ENCODE results near the gene SLC25A22.
A peak's percentile ranks its signal among the peaks of the same experiment; 100 is the strongest.

Gene SLC25A22

DNA sequence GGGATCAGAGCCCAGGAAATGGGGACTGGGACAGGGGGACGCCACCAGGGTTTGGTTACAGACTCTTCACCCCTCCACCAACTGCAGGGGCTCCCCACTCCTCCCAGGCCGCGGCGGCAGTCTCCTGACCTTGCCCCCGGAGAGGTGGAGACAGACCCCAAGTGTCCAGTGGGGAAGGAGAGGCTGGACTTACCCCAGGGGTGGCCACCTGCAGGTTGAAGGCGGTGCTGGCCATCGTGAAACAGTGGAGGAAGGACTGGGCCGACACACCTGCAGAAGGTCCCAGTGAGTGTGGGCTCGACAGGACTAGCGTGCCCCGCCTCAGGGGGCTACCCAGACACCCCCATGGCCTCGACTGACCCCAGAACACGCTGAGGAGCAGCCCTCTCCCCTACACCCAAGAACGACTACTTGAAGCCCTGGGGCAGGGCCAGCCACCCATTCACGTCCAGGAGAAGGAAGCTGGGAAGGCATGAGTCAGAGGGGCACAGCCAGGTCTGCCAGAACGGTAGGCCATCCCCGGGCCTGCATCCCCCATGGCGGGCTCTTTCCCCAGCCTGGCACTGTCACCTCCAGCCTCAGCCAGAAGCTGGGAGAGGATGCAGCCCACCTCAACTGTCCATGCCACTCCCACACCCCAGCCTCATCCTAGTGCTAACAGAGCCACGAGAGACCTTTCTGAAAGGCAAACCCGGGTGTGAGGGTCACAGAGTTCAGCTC lies 23.0 kb downstream of the SLC25A22 start:
- DNase-seq: no peak

DNA sequence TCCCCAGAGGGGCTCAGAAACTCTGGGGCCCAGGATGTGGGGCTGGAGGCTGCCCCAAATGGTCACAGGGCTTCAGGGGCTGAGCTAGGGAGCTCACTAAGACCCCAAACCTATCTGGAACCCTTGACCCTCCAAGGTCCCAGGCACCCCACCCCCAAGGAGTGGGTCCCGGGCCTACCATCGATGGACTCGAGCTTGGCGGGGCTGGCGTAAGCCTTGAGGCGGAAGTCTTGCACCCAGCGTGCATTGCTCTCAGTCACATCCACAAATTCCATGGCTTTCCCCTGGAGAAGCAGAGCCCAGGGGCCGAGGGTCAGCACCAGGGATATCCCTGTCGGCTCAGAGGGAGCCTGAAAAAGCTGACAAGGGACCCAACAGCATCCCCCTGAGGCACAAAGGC lies 24.3 kb downstream of the SLC25A22 start:
- DNase-seq: no peak

DNA sequence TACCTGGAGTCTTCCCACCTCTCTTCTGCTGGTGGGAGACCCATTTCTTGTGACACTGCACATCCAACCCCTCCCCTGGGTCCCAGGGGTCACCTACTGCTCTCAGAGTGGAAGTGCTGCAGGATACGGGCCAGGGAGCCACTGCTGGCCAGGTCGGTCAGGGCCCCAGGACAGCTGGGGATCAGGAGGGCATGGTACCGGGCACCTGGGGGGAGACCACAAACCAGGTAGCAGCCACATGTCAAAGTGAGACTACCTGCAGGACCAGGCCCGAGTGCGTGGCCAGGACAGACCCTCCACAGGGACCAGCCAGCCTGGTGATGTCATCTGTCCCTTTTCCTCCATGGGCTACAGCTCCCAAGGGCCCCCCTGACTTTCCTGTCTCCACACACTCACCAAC lies 24.7 kb downstream of the SLC25A22 start:
- DNase-seq: no peak

DNA sequence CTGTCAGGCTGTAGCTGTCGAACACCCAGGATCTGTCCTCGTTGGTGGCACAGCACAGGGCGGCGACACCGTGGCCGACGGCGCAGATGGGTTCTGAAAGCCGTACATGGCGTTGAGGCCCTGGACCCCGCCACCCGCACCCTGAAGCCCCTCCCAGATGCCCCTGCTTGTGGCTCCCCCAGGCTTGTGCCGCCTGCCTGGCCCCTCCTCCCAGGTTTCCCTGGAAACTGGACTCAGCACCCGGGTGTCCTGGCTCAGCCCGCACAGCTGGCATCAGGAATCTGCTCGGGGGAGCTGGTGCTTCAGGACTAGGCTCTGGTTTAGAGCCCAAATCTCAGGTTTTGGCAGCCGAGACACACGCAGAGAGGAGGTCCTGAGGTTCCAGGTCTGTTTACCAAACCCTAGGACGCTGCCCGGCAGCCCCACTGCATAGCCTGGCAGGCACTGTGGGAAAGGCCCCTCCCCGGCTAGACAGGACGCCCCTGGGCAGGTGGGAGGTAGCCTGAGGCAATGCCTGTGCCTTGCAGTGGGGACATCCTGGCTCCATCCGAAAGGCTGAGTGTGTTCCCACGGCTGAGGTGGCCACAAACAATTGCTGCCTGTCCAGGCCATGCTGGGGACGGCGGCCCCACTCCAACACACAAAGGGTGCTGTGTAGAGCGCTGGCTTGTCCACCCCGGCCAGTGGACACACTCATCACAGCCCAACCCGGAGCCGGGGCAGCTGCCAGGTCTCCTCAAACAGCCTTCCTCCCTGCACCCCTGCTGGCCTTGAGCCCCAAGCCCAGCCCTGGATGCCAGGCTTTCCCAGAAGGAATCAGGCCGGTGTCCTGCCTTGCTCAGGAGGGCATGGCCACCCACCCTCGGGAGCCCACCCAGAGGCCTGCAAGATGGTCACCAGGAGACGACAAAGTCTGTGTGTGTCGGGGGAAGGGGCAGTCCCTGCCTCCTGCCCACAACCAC lies 25.4 kb downstream of the SLC25A22 start:
- DNase-seq: peak in 55 of 56 donors; percentile 40 to 98 (median 89)

DNA sequence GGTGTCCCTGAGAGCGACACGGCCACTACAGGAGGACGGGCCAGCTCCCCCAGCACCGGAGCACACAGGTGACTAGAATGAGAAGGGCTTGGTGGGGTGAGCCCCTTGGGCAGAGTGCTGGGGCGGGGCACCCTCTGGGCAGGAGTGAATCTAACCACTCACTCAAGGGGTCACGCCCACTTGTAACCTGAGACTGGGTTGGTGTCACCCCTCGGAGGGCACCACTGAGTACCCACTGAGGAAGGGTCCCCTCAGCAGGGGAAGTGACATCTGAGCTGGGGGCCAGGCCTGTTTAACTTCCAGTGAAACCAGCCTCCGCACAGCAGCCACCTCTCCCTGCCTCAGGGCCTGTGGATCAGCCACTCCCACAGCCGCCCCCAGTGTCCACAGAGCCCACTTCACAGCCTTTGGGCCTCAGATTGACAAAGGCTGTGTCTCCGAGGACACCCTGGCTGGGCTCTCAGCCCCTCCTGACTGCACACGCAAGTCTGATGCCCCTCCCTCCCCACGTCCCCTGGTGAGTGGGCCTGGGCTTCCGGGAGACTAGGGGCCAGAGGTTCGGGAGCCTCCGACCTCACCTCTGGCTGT lies 26.4 kb downstream of the SLC25A22 start:
- DNase-seq: no peak

DNA sequence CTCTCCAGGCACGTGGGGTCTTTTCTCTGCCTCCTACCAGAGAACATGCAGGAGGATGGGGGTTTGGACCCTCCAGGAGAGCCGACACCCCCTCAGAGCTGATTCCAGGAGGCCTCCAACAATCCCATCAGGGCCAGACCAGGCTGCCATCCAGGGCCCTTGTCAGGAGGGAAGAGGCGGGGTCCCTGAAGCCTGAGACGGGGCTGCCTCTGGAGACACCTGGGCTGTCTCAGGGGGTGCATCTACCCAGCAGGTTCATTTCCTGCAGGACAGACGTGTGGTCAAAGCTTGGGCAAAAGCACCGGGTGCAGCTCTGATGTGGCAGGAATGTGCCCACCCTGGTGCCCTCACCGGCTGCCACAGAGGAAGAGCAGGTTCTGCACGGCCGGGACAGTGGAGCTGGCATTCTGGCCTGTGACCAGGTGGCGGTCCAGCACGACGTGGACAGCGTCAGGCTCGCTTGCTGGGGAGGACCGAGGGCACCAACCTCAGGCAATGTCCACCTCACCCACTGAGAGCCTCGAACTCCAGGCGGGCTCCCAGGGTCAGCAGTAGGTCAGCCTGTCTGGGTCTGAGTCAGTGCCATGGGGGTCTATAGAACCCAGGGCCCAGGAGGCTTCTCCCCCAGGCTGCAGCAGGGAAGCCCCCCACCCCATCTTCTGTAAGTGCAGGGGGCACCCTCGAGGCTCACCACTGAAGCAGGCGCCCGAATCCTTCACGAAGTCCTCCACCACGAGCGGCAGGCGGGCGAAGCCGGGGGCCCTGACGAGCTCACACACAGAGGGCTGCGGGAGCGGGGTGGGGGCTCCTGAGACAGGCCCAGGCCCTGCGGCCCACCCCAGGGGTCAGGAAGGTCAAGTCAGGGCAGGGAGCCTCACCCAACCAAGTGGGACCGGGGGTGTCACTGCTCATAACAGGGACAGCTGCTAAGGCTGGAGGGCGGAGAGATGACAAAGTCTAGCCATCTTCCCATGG lies 27.2 kb downstream of the SLC25A22 start:
- DNase-seq: no peak

DNA sequence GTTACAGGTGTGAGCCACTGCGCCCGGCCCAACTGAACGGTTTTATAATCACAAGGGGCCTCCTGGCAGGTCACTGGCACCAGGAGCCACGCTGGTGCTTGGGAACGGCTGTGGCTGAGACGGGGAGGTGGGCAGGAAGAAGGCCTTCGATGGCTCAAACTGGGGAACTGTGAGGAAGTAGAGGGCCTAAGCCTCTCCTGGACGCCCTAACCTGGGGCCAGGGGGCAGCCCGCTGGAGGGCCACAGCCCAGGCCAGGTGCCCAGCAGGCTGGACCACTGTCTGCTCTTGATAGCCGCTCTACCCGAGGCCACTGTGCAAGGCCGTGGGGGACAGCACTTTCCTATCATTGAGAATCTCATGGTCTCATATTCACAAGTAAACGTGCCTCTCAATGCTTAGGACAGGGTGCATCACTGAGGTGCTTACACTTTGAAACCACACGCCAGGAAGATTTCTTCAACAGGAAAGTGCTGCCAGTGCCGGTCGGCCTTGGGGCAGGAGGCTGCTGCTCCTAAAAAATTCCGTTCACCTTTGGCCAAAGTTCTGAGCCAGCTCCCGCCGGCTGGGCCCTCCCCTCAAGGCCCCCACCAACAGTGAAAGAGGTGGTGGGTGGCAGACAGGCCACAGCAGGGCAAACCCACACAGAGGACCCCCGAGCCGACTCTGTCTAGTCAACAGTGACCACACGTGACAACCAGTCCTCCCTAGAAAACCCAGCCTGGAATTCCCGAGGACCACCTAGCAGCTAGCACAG lies 28.0 kb downstream of the SLC25A22 start:
- DNase-seq: no peak

DNA sequence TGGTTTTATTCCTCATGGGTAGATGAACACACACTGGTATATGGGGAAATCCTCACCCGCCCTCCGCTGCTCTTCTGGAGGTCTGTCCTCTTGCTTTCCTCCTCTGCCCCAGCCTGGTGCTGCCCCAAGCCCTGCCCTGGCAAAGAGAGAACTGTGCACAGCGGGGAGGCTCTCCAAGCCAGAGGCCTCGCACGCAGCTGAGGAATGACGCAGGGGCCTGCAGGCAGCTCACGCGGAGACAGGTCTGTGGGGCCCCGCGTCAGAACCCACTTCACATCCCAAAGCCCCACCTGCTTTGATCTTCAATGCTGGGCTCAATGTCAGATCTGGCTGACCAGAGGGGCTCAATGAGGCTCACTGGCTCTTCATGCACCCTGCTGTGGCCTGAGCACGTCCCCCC lies 30.8 kb downstream of the SLC25A22 start:
- DNase-seq: no peak

DNA sequence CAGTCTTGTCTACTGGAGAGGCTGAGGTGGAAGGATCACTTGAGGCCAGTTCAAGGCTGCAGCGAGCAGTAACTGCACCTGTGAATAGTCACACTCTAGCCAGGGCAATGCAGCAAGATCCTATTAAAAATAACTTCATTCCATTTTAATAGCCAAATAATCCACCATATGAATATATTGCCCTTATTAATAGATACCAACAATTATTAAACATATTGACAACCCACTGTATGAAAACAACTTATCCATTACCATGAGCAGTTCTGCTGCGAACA lies 31.2 kb downstream of the SLC25A22 start:
- no peak for DNase-seq

DNA sequence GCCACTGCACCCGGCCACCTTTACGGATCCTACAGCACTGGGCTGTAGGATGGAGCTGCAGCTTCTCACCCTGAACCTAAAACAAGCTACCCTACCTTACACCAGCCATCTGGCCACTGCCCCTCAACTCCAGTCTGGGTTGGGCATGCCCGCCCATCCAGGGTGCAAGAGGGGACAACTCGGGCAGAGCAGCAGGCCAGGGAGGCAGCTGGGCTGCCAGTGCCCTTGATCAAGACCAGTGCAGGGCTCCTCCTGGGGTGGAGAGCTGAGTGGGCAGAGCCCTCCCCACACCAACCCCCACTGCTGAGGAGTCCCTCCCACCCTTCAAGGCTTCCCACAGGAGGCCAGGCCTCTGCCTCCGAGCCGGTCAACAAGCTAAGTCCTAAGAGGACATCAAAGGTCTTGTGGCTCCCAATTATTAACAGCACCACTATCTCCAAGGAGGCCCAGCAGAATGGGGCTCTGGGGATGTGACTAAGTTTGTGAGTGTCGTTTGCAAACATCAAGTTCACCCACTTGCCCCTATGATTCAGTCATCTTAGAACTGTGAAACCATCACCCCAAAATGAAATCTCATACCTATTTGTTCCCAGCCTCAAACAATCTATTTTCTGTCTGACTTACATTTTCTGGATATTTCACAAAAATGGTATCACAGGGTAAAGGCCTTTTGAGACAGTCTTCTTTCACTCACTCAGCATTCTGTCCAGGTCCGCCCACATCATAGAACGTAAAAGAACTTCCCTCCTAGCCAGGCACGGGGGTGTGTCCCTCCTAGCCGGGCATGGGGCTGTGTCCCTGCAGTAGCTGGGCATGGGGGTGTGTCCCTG lies 31.8 kb downstream of the SLC25A22 start:
- no peak for DNase-seq

DNA sequence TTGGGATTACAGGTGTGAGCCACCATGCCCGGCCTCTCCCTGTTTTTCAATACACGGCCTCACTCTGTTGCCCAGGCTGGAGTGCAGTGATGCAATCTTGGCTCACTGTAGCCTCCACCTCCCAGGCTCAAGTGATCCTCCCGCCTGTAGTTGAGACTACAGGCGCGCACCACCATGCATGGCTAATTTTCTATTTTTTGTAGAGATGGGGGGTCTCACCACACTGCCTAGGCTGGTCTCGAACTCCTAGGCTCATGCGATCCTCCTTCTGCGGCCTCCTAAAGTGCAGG lies 32.3 kb downstream of the SLC25A22 start:
- DNase-seq: no peak

DNA sequence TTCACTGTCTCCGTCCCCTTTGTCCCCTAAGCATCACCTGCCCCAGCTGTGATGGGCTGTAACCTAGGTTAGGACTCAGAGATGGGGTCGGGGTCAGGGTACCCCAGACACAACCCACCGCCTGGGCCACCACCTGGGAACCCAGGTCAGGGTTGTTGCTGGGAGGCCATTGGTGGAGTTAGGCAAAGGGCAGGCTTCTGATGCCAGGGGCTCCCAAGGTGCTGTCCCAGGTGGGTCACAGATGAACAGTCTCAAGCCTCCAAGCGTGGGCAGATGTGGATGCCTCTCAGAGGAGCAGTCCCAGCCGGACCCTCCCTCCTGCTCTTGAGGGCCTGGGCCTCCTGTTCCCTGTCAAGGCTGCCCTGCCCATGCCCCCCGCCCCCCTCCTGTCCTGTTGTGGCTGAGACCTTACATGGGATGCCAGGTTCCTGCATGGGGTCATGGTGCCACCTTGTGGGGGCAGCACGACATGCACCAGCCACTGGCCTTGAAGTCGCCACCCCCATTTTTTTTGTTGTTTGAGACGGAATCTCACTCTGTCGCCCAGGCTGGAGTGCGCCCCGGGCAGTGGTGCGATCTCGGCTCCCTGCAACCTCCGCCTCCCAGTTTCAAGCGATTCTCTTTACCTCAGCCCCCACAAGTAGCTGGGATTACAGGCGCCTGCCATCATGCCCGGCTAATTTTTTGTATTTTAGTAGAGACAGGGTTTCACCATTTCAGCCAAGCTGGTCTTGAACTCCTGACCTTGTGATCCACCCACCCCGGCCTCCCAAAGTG lies 32.9 kb downstream of the SLC25A22 start:
- peak in 31 of 56 donors; percentile 19 to 70 (median 41) for DNase-seq

DNA sequence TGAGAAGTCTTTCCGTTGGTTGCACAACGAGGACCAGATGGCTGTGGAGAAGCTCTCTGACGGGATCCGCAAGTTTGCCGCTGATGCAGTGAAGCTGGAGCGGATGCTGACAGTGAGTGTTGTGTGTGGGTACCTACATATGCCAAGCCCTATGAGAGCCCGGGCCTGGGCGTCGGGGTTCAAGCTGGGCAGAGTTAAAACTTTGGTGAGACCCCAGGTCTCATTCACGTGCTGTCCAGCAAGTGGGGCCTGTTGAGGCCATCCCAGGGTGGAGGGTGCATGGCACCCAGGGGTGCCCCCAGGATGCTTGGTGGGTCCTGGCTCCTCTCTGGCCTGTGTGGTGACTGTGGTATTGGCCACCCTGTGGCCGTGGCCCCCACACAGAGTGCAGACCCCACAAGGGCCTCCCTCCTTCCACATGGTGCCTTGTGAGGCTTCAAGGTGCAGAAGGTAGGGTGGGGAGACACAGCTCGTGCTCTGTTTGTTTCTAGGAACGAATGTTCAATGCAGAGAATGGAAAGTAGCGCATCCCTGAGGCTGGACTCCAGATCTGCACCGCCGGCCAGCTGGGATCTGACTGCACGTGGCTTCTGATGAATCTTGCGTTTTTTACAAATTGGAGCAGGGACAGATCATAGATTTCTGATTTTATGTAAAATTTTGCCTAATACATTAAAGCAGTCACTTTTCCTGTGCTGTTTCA lies 33.6 kb downstream of the SLC25A22 start:
- DNase-seq: no peak

DNA sequence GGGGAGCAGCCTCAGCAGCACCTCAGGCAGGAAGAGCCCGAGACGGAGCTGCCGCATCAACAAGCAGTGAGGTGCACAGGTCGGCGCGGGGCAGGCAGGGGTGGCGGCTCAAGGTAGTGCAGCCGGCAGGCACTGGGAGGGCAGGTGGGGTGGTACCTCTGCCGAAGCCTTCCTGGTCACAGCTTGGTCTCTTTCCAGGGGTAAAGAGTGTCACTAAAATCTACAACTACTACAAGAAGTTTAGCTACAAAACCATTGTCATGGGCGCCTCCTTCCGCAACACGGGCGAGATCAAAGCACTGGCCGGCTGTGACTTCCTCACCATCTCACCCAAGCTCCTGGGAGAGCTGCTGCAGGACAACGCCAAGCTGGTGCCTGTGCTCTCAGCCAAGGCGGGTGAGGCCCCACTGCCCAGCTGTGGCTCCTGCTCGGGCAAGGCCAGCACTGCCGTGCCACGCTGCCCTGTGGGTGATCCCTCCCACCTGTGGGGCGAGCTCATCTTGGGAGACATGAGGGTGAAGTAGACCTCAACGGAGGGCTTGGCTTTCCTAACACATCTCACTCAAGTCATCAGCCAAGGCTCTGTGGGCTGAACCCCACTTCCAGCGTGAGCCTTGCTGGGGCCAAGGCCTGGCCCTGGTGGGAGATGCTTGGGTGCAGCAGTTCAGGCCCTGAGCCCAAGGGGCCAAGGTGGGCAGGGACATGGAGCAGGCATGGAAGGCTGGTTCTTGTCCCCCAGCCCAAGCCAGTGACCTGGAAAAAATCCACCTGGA lies 34.3 kb downstream of the SLC25A22 start:
- DNase-seq: no peak

DNA sequence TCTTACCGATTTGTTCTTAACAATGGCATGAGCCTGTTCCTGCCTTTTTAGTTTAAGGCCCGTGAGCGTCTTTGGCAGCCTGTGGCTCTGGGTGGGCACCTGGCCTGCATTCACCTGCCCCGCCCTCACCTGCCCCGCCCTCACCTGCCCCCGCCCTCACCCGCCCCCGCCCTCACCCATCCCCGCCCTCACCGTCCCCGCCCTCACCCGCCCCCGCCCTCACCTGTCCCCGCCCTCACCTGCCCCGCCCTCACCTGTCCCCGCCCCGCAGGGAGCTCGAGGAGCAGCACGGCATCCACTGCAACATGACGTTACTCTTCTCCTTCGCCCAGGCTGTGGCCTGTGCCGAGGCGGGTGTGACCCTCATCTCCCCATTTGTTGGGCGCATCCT lies 35.0 kb downstream of the SLC25A22 start:
- DNase-seq: no peak

DNA sequence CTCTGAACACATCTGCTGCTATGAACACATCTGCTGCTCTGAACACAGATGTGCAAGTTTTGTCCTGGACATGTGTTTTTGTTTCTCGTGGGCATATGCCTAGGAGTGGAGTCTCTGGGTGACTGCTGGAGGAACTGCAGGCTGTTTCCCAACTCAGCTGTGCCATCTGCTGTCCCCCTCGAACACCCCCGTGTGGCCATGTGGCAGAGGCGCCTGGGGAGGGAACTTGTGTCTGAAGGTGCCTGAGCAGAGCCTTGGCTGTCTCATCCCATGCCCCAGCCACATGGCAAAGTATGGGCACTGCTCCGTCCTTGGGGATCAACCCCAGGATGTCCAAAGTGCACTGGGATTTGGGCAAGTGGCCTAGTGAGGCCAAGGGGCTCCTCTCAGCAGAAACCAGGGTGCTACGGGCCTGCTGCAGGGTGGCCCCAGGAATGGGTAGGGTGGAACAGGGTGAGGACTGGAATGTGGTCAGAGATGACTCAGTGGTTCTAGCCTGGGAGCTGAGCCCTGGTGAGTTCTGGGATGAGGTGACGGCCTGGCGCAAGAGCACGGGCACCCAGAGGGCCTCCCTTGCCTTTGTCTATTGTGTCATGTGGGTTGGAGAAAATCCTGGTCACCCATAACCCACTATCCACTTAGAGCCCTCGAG lies 35.5 kb downstream of the SLC25A22 start:
- peak in 28 of 56 donors; percentile 21 to 65 (median 42) for DNase-seq

Data from nucleus accumbens (tissue), 56 donors.